RWPE2 (cell line): Measurements from ENCODE around the gene PCDHB15.
"Not testable (repeated sequence)": the region's sequence is repeated elsewhere in the genome, so short reads cannot be mapped to it uniquely, and the experiment has no call there.

Experiments
- ATAC-seq: fragments of 200-7000 bp; cut with Tn5 transposase; 3 replicates; pipeline ENCODE4 v1.9.1; 2021; ENCODE audit warnings: low read depth
- DNase-seq: peaks from one replicate; pipeline ENCODE4 v3.0.0-alpha.2; 2020; ENCODE audit warnings: low spot score
- H3K27ac ChIP-seq: fragments of 450-650 bp; 2 replicates; pipeline ENCODE4 v1.5.1; 2017; ENCODE audit warnings: mild to moderate bottlenecking; ENCODE audit not compliant: poor library complexity, severe bottlenecking
- H3K27me3 ChIP-seq: fragments of 250-450 bp; sonication (Bioruptor Pico); 2 replicates; pipeline ENCODE4 v1.5.1; 2021; ENCODE audit warnings: mild to moderate bottlenecking, moderate library complexity; ENCODE audit not compliant: insufficient read depth, poor library complexity, severe bottlenecking
- H3K36me3 ChIP-seq: fragments of 250-450 bp; sonication (Bioruptor Pico); 2 replicates; pipeline ENCODE4 v1.5.1; 2020; ENCODE audit warnings: low read depth, mild to moderate bottlenecking, moderate library complexity
- H3K4me1 ChIP-seq: fragments of 250-450 bp; sonication (Bioruptor Pico); 2 replicates; pipeline ENCODE4 v1.5.1; 2021; ENCODE audit warnings: mild to moderate bottlenecking, moderate library complexity; ENCODE audit not compliant: insufficient read depth, poor library complexity, severe bottlenecking
- H3K4me3 ChIP-seq: fragments of 250-450 bp; sonication (Bioruptor Pico); 2 replicates; pipeline ENCODE4 v1.5.1; 2021; ENCODE audit warnings: mild to moderate bottlenecking, moderate library complexity; ENCODE audit not compliant: severe bottlenecking
- H3K9me3 ChIP-seq: fragments of 250-450 bp; sonication (Bioruptor Pico); 2 replicates; pipeline ENCODE4 v1.5.1; 2021; ENCODE audit warnings: mild to moderate bottlenecking, moderate library complexity; ENCODE audit not compliant: severe bottlenecking
- CTCF ChIP-seq: fragments of 450-650 bp; IDR thresholded peaks from one replicate; pipeline ENCODE4 v1.5.1; 2017; ENCODE audit warnings: mild to moderate bottlenecking, moderate library complexity; ENCODE audit not compliant: poor library complexity, severe bottlenecking

Gene PCDHB15

GRCh38 chr5:141223112-141223783 is 21.9 kb upstream of the PCDHB15 start, which contains the start of gene PCDHB14:
Gene PCDHB14, plus strand, starts transcription at chr5:141223343. Its CDS starts 163 bp downstream, at chr5:141223506.
- ATAC-seq (peak; percentile 84), DNase-seq (no peak)
- Histone ChIP-seq H3K27me3 (peaks cover 26% of the 10 kb centered on the region), H3K36me3 (no peaks in the 10 kb centered on the region), H3K4me3 (peak within 1 kb of the TSS; percentile 18), H3K27ac (no peak within 1 kb of the TSS), H3K4me1 (peaks cover 2% of the 10 kb centered on the region), H3K9me3 (peaks cover 5% of the 10 kb centered on the region)
- TF ChIP-seq CTCF, result peak; percentile 70

GRCh38 chr5:141224844-141225243 is 20.4 kb upstream of the PCDHB15 start:
- H3K27ac ChIP-seq, H3K36me3 ChIP-seq, H3K9me3 ChIP-seq, H3K4me1 ChIP-seq, H3K4me3 ChIP-seq, ATAC-seq, DNase-seq: not testable (repeated sequence)
- peaks cover 26% of the 10 kb centered on the region for H3K27me3 ChIP-seq

GRCh38 chr5:141225421-141225820 is 19.8 kb upstream of the PCDHB15 start:
- H3K9me3 ChIP-seq, ATAC-seq, H3K36me3 ChIP-seq, DNase-seq, H3K4me1 ChIP-seq, H3K27ac ChIP-seq, H3K4me3 ChIP-seq: not testable (repeated sequence)
- peaks cover 26% of the 10 kb centered on the region for H3K27me3 ChIP-seq

GRCh38 chr5:141234109-141234667 is 11.0 kb upstream of the PCDHB15 start:
- Histone ChIP-seq H3K4me3 (no peak overlapping the region), H3K9me3 (peaks cover 10% of the 10 kb centered on the region)
- ATAC-seq, result no peak

GRCh38 chr5:141235922-141236321 is 9.3 kb upstream of the PCDHB15 start:
- not testable (repeated sequence) for H3K4me1 ChIP-seq, H3K27ac ChIP-seq, H3K4me3 ChIP-seq, DNase-seq, ATAC-seq, H3K36me3 ChIP-seq
- H3K9me3 ChIP-seq, result peaks cover 16% of the 10 kb centered on the region
- peaks cover 24% of the 10 kb centered on the region for H3K27me3 ChIP-seq

More at GRCh38 chr5:141234109-141234667, 11.0 kb upstream of the PCDHB15 start:
- Histone ChIP-seq H3K27ac (no peak overlapping the region), H3K27me3 (peaks cover 16% of the 10 kb centered on the region), H3K36me3 (no peaks in the 10 kb centered on the region), H3K4me1 (no peaks in the 10 kb centered on the region)
- peak; percentile 43 for TF ChIP-seq CTCF
- no peak for DNase-seq

GRCh38 chr5:141236516-141237313 is 8.5 kb upstream of the PCDHB15 start:
- ATAC-seq, result no peak
- Histone ChIP-seq H3K27me3 (peaks cover 24% of the 10 kb centered on the region), H3K36me3 (no peaks in the 10 kb centered on the region), H3K4me1 (no peaks in the 10 kb centered on the region), H3K27ac (no peak overlapping the region), H3K9me3 (peaks cover 16% of the 10 kb centered on the region), H3K4me3 (no peak overlapping the region)
- DNase-seq, result no peak
- no peak for TF ChIP-seq CTCF
